Measurements from ENCODE around the gene AADACL4.

AADACL4 gene

GRCh38 chr1:12714710-12715475, 71.0 kb downstream of the AADACL4 start:
- Histone ChIP-seq H3K27ac (ENCODE audit: low read depth, low read length, severe bottlenecking) (no peak overlapping the region), H3K4me3 (ENCODE audit: extremely low read depth, insufficient read depth, low read length, poor library complexity, severe bottlenecking) (no peak overlapping the region), H3K9me3 (ENCODE audit: control insufficient read depth, low read length) (no peaks in the 10 kb centered on the region), H3K4me1 (ENCODE audit: control insufficient read depth, insufficient read depth, low read length, poor library complexity, severe bottlenecking) (peaks cover 11% of the 10 kb centered on the region), H3K36me3 (ENCODE audit: control insufficient read depth, insufficient read depth, low read length) (no peaks in the 10 kb centered on the region)
- WGBS, 2 experiments (ENCODE audit: insufficient coverage in 2 of 2), result 80 to 87% methylated on average over 2 of the region's 3 CpGs

DNA sequence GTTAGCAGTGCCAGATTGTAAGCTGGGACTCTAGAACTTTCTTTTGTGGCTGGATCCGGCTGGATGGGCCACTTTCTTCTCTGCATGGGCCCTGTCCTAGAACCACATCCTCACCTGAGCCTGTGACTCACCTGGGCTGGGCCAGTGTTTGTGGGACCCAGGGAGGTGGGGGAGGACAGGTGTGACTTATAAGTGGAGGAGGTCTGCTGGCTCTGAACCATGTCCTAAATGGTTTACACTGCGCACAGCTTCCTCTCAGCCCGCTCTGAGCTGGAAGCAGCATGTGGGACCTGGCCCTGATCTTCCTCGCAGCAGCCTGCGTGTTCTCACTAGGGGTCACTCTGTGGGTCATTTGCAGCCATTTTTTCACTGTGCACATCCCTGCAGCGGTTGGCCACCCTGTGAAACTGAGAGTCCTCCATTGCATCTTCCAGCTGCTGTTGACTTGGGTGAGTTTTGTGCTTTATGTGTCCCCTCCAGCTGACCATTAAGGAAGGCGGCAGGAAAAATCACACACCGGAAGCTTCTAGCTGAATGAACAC, 72.1 kb downstream of the AADACL4 start, which contains the start of gene AADACL3:
AADACL3 (plus strand) TSS at position 215 of the 542 bp plus-strand sequence; CDS start at position 282, 67 bp downstream.
- no peaks in the 10 kb centered on the region for H3K36me3 ChIP-seq (ENCODE audit: control insufficient read depth, insufficient read depth, low read length)
- H3K9me3 ChIP-seq (ENCODE audit: control insufficient read depth, low read length), result no peaks in the 10 kb centered on the region
- peaks cover 11% of the 10 kb centered on the region for H3K4me1 ChIP-seq (ENCODE audit: control insufficient read depth, insufficient read depth, low read length, poor library complexity, severe bottlenecking)
- no peak within 1 kb of the TSS for H3K27ac ChIP-seq (ENCODE audit: low read depth, low read length, severe bottlenecking)
- WGBS, 2 experiments (ENCODE audit: insufficient coverage in 2 of 2), result 88 to 89% methylated on average over 7 of the region's 8 CpGs
- H3K4me3 ChIP-seq (ENCODE audit: extremely low read depth, insufficient read depth, low read length, poor library complexity, severe bottlenecking), result no peak within 1 kb of the TSS
